Neural cell (in vitro differentiated cells): Measurements from ENCODE around the gene GRIN3B.

ENCODE experiments used
- EP300 ChIP-seq: fragments of 450-650 bp; conservative IDR thresholded peaks from 2 replicates; pipeline ENCODE4 v1.6.1; 2014; ENCODE audit warnings: antibody characterized with exemption, mild to moderate bottlenecking, moderate library complexity; ENCODE audit not compliant: poor library complexity, severe bottlenecking
- EZH2 ChIP-seq: fragments of 200-600, 300-800 bp; shearing (Covaris generic), sonication (generic); IDR thresholded peaks from 2 replicates; pipeline ENCODE4 v1.6.1; 2014; ENCODE audit warnings: antibody characterized with exemption, low read length, borderline replicate concordance, mild to moderate bottlenecking; ENCODE audit not compliant: insufficient read depth, poor library complexity, severe bottlenecking
- MXI1 ChIP-seq: fragments of 450-650 bp; conservative IDR thresholded peaks from 2 replicates; pipeline ENCODE4 v1.6.1; 2014; ENCODE audit warnings: antibody characterized with exemption, mild to moderate bottlenecking; ENCODE audit not compliant: poor library complexity, severe bottlenecking
- POLR2AphosphoS5 ChIP-seq: IDR thresholded peaks from 2 replicates; pipeline ENCODE4 v1.6.1; 2012
- RAD21 ChIP-seq: fragments of 450-650 bp; conservative IDR thresholded peaks from 2 replicates; pipeline ENCODE4 v1.6.1; 2014; ENCODE audit warnings: antibody characterized with exemption, mild to moderate bottlenecking, moderate library complexity
- SMC3 ChIP-seq: fragments of 450-650 bp; conservative IDR thresholded peaks from 2 replicates; pipeline ENCODE4 v1.6.1; 2014; ENCODE audit warnings: antibody characterized with exemption, mild to moderate bottlenecking, moderate library complexity; ENCODE audit not compliant: poor library complexity
- TAF1 ChIP-seq: IDR thresholded peaks from 2 replicates; pipeline ENCODE4 v1.6.1; 2012; ENCODE audit warnings: low read depth
- TF ChIP-seq, protein P1 (sequence below): fragments of 450-650 bp; IDR thresholded peaks from 2 replicates; pipeline ENCODE4 v1.5.1; 2014; ENCODE audit warnings: antibody characterized with exemption, mild to moderate bottlenecking, moderate library complexity; ENCODE audit not compliant: poor library complexity, severe bottlenecking
- TF ChIP-seq, protein P2 (sequence below): IDR thresholded peaks from 2 replicates; pipeline ENCODE4 v1.6.1; 2012; ENCODE audit warnings: borderline replicate concordance

DNA sequence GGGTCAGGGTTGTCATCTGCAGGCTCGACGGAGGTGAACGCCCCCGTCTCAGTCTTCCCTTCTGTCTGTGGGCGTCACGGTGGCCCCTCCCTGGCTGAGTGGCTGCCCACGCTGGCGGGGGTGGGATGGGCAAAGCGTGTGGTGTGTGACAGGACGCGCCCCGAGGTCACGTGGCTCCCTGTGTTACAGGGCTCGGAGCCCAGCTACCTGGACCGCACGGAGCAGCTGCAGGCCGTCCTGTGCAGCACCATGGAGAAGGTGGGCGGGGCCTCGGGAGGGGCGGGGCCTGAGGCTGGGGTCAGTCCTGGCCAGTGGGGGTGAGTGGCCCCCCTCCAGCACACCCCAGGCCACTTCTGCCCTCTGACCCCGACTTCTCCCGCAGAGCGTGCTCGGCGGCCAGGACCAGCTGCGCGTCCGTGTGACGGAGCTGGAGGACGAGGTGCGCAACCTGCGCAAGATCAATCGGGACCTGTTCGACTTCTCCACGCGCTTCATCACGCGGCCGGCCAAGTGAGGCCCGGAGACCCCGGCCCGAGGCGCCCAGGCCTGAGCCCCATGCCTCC lies 6.3 kb upstream of the GRIN3B start:
- TF ChIP-seq SMC3 (no peak), POLR2AphosphoS5 (no peak), RAD21 (no peak), EP300 (no peak), EZH2 (no peak), TAF1 (no peak), MXI1 (no peak)
- TF ChIP-seq, protein P1, sequence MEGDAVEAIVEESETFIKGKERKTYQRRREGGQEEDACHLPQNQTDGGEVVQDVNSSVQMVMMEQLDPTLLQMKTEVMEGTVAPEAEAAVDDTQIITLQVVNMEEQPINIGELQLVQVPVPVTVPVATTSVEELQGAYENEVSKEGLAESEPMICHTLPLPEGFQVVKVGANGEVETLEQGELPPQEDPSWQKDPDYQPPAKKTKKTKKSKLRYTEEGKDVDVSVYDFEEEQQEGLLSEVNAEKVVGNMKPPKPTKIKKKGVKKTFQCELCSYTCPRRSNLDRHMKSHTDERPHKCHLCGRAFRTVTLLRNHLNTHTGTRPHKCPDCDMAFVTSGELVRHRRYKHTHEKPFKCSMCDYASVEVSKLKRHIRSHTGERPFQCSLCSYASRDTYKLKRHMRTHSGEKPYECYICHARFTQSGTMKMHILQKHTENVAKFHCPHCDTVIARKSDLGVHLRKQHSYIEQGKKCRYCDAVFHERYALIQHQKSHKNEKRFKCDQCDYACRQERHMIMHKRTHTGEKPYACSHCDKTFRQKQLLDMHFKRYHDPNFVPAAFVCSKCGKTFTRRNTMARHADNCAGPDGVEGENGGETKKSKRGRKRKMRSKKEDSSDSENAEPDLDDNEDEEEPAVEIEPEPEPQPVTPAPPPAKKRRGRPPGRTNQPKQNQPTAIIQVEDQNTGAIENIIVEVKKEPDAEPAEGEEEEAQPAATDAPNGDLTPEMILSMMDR, result no peak
- TF ChIP-seq, protein P2, sequence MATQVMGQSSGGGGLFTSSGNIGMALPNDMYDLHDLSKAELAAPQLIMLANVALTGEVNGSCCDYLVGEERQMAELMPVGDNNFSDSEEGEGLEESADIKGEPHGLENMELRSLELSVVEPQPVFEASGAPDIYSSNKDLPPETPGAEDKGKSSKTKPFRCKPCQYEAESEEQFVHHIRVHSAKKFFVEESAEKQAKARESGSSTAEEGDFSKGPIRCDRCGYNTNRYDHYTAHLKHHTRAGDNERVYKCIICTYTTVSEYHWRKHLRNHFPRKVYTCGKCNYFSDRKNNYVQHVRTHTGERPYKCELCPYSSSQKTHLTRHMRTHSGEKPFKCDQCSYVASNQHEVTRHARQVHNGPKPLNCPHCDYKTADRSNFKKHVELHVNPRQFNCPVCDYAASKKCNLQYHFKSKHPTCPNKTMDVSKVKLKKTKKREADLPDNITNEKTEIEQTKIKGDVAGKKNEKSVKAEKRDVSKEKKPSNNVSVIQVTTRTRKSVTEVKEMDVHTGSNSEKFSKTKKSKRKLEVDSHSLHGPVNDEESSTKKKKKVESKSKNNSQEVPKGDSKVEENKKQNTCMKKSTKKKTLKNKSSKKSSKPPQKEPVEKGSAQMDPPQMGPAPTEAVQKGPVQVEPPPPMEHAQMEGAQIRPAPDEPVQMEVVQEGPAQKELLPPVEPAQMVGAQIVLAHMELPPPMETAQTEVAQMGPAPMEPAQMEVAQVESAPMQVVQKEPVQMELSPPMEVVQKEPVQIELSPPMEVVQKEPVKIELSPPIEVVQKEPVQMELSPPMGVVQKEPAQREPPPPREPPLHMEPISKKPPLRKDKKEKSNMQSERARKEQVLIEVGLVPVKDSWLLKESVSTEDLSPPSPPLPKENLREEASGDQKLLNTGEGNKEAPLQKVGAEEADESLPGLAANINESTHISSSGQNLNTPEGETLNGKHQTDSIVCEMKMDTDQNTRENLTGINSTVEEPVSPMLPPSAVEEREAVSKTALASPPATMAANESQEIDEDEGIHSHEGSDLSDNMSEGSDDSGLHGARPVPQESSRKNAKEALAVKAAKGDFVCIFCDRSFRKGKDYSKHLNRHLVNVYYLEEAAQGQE, result no peak
